GM21825 (cell line): ENCODE results near the gene DAND5.

ENCODE experiments used
- ATAC-seq: cut with Tn5 transposase; IDR thresholded peaks from one replicate; pipeline ENCODE4 v1.9.1; 2021; ENCODE audit warnings: mild to moderate bottlenecking, moderate library complexity; ENCODE audit not compliant: unreplicated experiment

DAND5 gene

GRCh38 chr19:13019332-13019731, 50.0 kb downstream of the DAND5 start:
- ATAC-seq = no peak

GRCh38 chr19:13020002-13020414, 50.6 kb downstream of the DAND5 start:
- ATAC-seq = no peak

- ATAC-seq = peak; percentile 68
Measured at GRCh38 chr19:13022111-13022858, 52.9 kb downstream of the DAND5 start.

GRCh38 chr19:13022859-13023636, 53.7 kb downstream of the DAND5 start:
- ATAC-seq = peak; percentile 26

- no peak for ATAC-seq
Measured at GRCh38 chr19:13023656-13024055, 54.3 kb downstream of the DAND5 start.
